NCI-H146 treated with DMSO at 0.1 percent for 48 hours (cell line): Measurements from ENCODE around the gene EPHA2.
"Not testable (repeated sequence)": the region's sequence is repeated elsewhere in the genome, so short reads cannot be mapped to it uniquely, and the experiment has no call there.

ENCODE experiments used
- DNase-seq: peaks from one replicate; lab custom pipeline; 2025; ENCODE audit not compliant: unreplicated experiment; lab: John Stamatoyannopoulos, UW

The EPHA2 gene

DNA sequence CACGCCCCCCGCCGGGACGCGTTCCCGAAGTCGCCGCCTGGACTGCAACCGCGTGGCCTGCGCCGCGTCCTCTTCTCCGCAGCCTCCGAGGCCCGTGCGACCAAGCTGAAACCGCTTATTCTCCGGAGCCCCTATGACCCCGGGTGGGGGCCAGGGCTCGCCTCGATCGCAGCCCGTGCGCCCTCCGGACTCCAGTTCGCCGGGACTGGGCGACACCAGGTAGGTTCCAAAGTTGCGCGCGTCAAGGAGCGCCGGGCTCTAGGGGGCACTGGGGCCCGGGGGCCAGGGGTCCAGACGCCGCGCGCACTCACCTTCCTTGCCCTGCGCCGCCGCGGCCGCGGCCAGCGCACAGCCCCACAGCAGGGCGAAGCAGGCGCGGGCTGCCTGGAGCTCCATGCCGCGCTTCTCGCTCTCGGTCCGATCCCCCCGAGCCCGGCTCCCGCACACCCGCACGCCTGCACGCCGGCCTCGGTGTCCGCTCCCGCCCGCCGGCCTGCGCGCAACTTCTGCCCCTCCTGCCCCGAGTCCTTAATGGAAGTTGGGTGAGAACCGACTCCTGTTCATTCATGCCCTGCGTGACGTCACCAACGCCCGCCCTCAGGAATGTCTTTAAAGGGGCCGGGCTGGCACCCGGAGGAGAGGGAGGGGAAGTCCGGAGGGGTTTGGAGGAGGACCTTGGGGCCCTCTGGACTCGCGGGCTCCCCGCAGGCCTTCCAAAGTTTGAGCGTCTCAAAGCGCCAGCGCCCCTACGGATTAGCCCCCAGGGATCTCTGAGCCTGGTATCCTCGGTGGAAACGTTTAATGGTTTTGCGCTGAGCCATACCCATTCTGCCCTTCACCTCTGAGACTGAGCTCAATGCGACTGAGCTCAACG is at the start of gene EPHA2:
TSS of gene EPHA2 (minus strand) at position 533 of the 874 bp plus-strand sequence. CDS start at position 396, 137 bp downstream.
- DNase-seq = no peak

GRCh38 chr1:16205334-16205671 is 49.4 kb upstream of the EPHA2 start:
- DNase-seq = no peak

DNA sequence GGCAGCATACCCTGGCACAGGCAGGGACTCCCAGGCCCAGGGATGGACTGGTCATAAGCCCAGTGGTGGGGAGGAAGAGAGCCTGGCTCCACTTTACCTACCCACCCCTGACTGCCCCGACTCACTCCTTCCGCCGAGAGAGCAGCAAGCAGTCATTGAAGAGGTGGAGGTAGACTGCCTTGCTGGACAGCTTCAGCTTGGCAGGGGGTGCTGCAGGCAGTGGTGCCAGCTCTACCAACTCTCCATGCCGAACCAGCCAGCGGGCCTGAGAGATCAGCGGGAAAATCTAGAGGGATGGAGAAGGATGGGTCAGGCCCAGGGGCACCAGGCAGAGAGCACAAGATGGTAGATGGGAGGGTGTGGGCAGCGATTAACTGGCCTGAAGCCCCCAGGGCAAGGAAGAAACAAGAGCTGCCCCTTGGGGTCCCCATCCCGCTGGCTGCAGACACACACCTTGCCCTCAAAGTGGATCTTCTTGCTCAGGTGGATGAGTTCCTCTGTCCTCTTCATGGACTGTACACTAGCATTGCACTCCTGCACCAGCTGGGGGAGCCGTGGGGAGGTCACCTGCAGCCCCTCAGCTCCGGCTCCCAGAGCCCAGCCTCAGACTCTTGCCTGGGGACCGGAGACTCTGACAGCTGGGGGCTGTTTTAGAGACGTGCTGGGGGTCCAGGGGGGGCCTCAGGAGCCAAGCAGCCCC is 48.9 kb upstream of the EPHA2 start:
- DNase-seq = no peak

GRCh38 chr1:16204216-16204615 is 48.3 kb upstream of the EPHA2 start:
- no peak for DNase-seq

- DNase-seq = no peak
These were observed 47.7 kb upstream of the EPHA2 start for GRCh38 chr1:16203550-16203949.

DNA sequence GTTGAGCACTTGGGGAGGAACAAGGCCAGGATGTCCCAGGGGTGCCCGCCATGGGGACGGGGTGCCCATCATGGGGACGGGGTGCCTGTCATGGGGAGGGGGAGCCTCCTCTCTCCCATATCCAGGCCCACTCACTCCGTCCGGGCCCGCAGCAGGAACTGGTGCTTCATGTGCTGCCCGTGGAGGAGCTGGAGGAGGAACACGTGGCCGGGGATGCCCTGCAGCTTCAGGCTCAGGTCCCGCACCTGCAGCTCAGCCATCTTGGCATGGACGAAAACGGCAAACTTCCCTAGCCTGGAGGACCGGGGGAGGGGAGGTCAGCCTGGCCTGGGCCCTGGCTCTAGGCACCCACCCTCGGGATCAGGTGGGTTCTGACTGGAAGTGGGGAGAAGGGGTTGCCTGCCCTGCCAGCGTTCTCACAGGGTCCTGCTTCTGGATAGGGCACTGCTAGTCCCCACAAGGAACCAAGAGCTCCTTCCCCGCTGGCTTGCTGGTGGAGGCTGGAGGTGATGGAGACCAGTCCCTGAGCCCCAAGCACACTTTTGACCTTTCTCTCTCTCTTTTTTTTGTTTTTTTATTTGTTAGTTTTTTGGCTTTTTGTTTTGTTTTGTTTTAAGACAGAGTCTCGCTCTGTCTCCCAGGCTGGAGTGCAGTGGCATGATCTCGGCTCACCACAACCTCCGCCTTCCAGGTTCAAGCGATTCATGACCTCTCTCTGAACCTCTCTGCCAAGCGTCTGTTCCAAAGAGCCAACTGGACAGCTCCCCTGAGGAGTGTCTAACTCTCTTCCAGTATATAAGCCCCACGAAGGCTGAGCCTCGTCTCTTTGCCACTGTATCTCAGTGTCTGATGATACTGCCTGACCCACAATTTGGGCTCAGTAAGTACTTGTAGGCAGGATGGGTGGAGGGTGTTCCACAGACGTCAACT is 46.7 kb upstream of the EPHA2 start:
- no peak for DNase-seq

DNA sequence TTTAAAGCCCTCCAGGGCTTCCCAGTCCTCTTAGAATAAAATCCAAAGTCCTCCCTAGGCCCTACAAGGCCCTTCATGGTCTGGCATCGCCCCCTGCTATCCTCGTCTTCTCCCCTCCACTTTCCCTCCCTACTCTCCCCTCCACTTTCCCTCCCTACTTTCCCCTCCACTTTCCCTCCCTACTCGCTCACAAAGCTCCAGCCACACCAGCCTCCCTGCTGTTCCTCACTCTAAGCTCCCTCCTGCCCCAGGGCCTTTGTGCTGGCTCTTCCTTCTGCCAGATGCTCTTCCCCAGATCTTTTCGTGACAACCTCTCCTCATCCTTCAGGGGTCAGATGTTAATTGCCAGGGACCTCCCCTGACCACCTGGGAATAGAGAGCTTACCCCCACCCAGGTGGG is 43.8 kb upstream of the EPHA2 start:
- no peak for DNase-seq

GRCh38 chr1:16199157-16199501 is 43.3 kb upstream of the EPHA2 start:
- DNase-seq = no peak

DNA sequence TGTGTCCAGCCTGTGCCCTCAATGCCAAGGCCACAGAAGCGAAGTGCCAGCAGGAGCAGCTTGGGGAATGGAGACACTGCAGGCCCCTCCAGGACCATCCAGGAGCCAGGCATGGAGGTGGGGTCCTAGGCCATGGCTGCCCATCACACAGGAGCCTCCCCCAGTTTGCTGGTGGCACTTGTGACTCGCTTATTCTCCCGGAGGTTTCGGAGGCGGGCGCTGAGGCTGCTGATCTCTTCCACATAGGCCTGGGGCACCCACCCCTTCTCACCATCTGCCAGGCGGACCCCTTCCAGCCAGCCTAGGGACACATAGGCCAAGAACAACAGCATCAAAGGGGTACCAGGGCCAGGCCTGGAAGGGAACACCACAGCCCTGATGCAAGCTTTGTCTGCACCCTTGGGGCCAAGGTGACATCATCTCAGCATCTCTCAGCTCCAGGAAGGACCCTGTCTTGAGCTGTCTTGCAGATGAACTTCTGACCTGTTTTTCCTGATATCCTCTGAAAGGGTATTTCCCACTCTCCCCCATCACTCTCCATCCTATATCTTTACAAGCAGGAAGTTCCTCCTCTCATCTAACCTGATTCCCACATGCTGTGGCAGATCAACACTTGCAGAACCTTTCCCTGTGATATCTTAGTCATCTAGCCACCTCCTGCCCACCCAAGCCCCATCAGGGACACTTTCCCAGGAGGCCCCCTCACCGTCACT is 42.7 kb upstream of the EPHA2 start:
- no peak for DNase-seq

DNA sequence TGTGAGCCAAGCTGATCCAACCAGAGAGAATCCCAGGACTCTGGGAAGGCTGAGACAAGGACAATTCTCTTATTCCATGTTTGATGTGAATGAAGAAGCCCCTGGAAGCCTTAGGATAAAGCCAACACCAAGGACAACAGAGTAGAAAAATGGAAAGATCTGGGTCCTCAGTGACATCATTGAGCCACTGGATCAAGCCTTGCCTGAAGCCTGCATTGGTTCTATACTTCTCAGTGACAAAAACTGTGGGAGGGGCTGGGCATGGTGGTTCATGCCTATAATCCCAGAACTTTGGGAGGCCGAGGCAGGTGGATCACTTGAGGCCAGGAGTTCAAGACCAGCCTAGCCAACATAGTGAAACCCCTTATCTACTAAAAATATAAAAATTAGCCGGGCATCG is 41.0 kb upstream of the EPHA2 start:
- no peak for DNase-seq

- DNase-seq = not testable (repeated sequence)
These were observed 40.3 kb upstream of the EPHA2 start for GRCh38 chr1:16196139-16196538.

DNA sequence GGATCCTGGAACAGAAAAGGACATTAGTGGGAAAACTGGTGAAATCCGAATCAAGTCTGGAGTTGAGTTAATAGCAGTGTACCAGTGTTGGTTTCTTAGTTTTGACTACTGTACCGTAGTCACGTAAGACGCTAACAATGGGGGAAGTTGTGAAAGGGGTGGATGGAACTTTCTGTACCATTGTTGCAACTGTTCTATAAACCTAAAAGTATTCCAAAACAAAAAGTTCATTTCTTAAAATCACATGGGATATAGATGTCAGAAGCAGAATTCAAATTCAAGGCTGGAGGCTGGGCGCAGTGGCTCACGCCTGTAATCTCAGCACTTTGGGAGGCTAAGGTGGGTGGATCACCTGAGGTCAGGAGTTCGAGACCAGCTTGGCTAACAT is 39.6 kb upstream of the EPHA2 start:
- DNase-seq = no peak

DNA sequence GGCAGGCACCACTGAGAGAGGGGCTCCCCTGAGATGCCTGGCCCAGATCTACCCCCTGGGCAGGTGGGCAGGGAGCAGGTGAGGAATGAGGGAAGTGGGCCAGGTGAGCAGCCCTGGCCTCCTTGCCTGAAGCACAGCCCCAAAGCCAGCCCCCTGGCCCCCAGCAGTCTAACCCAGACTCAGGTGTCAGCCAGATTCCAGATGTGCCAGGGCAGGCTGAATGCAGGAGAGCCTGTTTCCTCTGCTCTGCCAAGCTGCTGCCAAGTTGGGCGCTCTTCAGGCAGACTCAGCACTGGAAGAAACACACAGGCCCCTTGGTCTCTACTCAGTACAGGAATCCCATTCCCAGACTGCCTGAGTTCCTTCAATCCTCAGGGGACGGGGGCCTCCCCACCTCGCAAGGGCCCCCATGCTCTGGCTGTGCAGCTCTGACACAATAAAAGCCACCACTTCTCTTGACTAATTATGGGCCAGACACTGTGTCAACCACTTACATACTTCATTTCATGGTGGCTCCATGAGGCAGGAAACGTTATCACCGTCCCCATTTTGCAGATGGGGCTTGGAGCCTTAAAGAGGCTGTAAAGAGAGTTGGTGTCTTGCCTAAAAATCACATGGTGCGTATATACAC is 36.2 kb upstream of the EPHA2 start:
- no peak for DNase-seq

DNA sequence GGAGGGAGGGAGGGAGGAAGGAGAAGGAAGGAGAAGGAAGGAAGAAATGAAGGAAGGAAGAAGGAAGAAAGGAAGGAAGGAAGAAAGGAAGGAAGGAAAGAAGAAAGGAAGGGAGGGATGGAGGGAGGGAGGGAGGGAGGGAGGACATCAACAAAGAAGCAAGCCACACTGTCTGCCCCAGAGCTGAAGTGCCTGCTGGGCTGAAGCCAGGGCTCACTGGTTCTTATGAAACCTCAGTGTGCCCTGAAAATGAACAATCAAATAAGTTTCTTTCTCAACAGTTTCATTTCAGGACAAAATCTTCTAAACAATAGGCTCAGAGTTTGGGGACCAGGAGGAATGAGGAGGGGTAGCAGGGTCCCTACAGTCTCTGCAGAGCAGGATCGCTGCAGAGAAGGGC is 35.4 kb upstream of the EPHA2 start:
- DNase-seq = no peak

- DNase-seq = no peak
These were observed 34.2 kb upstream of the EPHA2 start for GRCh38 chr1:16189921-16190621.

DNA sequence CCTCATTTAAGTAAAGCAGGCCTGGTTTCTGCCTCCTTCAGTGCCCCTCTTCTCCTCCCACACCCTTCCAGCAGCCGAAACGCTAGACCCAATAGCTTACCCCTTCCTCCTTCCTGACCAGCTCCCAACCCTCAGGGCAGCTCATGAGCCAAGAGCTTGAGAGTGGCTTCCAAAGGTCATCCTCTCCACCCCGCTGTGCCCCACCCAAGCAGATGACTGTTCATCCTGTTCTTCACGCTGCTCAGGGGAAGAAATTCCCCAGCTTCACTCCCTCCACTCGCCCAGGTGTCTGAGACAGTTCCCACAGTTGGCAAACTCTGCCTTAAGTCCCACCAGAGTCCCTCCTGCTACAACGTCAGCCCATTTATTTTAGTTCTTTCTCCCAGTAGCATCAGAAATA is 33.1 kb upstream of the EPHA2 start:
- no peak for DNase-seq

- DNase-seq = peak; percentile 6
These were observed 32.0 kb upstream of the EPHA2 start for GRCh38 chr1:16187748-16188401.

GRCh38 chr1:16186655-16187235 is 30.9 kb upstream of the EPHA2 start:
- DNase-seq = no peak
